CD4-positive, alpha-beta T cell treated with Interleukin-4 for 4 hours (primary cell): ENCODE data around the gene PIEZO2.
"Not testable (repeated sequence)": the region's sequence is repeated elsewhere in the genome, so short reads cannot be mapped to it uniquely, and the experiment has no call there.

Experiments used
- DNase-seq: peaks from one replicate; pipeline ENCODE4 v3.0.0-alpha.2; 2020

Gene PIEZO2

GRCh38 chr18:10660179-10660884 is 489.0 kb downstream of the PIEZO2 start:
- DNase-seq = no peak

GRCh38 chr18:10659594-10659993 is 489.8 kb downstream of the PIEZO2 start:
- DNase-seq = no peak

- no peak for DNase-seq
These were observed 490.4 kb downstream of the PIEZO2 start for GRCh38 chr18:10659000-10659399.

DNA sequence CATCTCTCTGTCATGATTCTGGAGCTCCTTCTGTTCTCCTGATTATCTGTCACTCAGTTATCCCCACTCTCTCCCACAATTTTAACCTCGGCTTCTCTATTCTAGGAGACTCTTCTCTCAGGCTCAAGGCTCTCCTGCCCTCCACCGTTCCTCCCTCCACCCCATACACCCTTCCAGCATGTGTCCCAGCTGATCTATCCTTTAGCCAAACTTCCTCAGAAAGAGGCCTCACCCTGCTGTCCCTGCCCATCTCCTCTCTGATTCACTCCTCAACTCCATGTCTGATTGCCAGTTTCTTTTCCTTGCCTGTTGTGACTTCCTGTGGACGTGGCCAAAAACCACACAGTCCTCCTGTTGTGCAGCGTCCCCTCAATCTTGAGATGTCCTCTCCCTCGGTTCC is 505.4 kb downstream of the PIEZO2 start:
- DNase-seq = not testable (repeated sequence)

GRCh38 chr18:10642915-10643524 is 506.3 kb downstream of the PIEZO2 start:
- not testable (repeated sequence) for DNase-seq

GRCh38 chr18:10638539-10638885 is 510.9 kb downstream of the PIEZO2 start:
- DNase-seq = not testable (repeated sequence)

DNA sequence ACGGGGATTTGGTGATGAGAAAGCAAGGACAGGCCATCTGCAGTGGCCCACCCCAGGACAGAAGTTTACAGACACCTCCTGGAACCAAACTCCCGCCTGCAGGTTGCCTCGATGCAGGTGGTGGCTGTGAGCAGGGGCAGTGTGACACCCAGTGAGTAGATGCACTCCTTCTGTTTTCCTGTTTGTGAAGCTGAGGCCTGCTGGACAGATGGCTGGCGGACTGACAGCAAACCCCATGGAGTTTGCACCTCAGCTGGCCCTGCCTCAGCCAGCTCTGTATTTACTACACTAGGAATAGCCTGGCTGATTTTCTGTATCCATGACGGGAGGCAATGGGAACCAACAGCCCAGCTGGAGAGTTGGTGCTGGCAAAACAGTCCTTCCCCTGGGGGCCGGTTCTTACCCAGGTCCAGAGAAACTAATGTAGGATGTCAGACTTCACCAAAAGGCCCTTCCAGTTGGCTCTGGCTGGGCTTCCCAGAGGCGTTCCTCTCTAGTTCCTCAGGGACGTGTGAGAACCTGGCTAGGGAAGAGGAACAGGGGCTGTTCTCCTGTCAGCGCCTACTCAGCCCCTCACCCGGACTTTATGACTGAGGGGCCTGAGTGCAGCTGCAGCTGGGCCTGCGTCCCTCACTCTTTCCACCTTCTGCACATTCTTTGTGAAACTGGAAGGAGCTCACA is 511.4 kb downstream of the PIEZO2 start:
- not testable (repeated sequence) for DNase-seq

DNA sequence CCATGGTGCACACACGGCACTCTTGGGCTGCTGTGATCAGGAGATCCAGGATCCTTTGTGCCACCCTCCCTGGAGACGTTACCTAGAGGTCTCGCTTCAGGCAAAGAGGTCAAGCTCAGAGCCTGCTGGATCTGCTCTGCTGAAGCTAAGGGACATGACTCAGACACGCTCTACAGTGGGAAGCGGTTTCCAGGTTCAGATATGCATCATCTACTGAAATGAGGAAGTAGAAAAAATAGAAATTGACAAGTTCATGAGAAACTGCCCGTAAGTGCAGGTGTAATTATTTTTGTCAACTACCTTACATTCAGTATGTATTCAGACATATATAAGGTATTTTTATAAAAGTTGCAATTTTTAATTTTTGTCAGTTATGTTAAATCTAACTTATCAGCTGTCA is 520.3 kb downstream of the PIEZO2 start:
- DNase-seq = not testable (repeated sequence)

DNA sequence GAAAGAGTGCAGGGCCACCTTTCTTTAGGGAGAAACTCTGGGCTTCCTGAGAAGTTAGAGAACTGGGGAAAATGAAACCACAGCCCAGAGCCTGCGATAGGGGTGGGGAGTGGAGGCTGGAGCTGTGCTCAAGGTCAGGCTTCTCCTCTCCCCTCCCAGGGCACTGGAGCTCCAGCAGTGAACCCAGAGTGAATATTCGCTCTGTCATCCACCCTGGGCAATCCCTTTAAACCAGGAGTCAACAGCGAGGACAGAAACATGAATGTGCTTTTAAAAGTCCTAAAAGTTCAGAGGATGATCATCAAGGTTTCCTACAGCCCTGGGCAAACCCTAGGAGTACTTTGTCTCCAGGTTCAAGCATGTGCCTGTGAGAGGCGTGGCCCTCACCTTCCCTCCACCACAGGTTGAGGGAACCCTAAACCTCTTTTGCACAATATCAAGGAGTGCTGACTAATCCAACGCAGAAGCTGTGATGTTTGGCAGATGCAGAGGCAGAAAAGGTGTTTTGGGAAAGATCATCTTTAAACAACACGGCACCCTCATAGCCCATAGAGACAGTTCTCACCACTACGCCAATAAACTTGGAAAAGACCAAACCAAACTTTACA is 522.7 kb downstream of the PIEZO2 start:
- not testable (repeated sequence) for DNase-seq

- DNase-seq = not testable (repeated sequence)
These were observed 525.8 kb downstream of the PIEZO2 start for GRCh38 chr18:10623606-10624005.

DNA sequence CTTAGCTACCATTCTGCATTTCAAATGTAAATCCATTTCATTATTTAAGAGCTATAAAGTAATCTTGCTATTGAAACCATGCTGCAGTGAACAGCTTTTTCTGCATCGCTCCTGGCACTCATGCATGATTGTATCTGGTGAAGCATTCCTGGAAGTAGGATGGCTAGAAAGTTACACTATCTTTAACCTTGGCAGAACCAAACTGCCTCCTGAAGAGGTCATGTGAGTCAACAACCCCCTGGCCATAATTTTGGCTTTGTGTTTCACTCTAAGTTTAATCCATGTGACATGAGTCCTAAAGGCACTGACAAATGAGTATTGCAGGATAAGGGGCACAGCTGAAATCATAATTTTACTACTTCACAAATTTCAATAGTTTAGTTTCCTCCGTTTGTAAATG is 526.4 kb downstream of the PIEZO2 start:
- not testable (repeated sequence) for DNase-seq

DNA sequence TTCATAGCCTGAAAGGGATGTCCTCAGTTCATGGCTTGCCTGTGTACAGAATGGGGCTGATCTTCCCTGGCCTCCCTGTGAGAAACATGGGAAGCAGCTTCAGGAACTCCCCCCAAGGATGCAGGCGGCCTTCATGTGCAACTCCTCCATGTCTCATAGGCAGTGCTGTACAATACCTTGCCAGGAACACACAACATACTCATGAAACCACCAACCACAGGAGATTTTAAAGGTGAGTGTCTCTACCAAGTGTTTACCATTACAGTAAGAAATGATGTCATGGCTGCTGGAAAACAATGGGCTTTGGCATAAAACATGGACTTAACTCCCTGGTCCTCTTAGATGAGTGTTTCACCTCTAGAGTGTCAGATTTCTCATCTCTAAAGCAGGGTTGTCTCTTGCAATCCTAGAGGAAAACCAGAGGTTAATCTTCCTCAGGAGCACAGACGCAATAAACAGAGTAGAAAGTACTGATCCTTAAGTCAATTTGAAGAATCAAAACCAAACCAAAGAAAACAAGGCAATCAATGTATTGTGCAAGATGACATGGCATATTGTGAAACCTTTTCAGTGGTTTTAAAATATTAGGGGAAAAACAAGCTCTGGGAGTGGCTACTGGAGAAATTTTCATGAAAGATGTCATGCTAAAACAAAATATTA is 528.6 kb downstream of the PIEZO2 start:
- DNase-seq = not testable (repeated sequence)
